ENCODE data around the gene CCDC47. TPM values are rescaled to one million over a fixed set of nuclear protein-coding genes. Genes with fewer than 3 reads are reported as not detected.

The CCDC47 gene
- total and polyA plus RNA-seq, 12 donors = 32.0 to 153 (median 88.6) TPM

GRCh38 chr17:63768433-63768832 lies 5.0 kb downstream of the CCDC47 start:
- Histone ChIP-seq H3K9me3 (no peaks in the 10 kb centered on the region), H3K4me1 (peaks cover 0 to 51% (median 40%) of the 10 kb centered on the region in 9 donors), H3K27ac (peak overlapping the region in 2 of 10 donors; percentile 28 to 35), H3K36me3 (peaks cover 0 to 56% (median 5%) of the 10 kb centered on the region in 9 donors), H3K27me3 (no peaks in the 10 kb centered on the region), H3K4me3 (no peak overlapping the region)
- TF ChIP-seq, protein P1, sequence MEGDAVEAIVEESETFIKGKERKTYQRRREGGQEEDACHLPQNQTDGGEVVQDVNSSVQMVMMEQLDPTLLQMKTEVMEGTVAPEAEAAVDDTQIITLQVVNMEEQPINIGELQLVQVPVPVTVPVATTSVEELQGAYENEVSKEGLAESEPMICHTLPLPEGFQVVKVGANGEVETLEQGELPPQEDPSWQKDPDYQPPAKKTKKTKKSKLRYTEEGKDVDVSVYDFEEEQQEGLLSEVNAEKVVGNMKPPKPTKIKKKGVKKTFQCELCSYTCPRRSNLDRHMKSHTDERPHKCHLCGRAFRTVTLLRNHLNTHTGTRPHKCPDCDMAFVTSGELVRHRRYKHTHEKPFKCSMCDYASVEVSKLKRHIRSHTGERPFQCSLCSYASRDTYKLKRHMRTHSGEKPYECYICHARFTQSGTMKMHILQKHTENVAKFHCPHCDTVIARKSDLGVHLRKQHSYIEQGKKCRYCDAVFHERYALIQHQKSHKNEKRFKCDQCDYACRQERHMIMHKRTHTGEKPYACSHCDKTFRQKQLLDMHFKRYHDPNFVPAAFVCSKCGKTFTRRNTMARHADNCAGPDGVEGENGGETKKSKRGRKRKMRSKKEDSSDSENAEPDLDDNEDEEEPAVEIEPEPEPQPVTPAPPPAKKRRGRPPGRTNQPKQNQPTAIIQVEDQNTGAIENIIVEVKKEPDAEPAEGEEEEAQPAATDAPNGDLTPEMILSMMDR (IDR thresholded peaks at IDR 0.05) = no peak
- DNase-seq = no peak
- WGBS, 2 donors = 80 to 84% methylated on average over 7 of the region's 7 CpGs
- intact Hi-C loops (cut with DNase I) = no loop called here
- ATAC-seq = no peak

- no peak for ATAC-seq
- Histone ChIP-seq H3K27me3 (no peaks in the 10 kb centered on the region), H3K9me3 (no peaks in the 10 kb centered on the region), H3K36me3 (peaks cover 0 to 73% (median 17%) of the 10 kb centered on the region in 9 donors), H3K4me3 (no peak overlapping the region), H3K4me1 (peaks cover 0 to 41% (median 33%) of the 10 kb centered on the region in 9 donors), H3K27ac (no peak overlapping the region)
- TF ChIP-seq, protein P1 (IDR thresholded peaks at IDR 0.05) = no peak
- intact Hi-C loops (cut with DNase I) = no loop called here
- no peak for DNase-seq
Observed at GRCh38 chr17:63766754-63767153, 6.6 kb downstream of the CCDC47 start.

DNA sequence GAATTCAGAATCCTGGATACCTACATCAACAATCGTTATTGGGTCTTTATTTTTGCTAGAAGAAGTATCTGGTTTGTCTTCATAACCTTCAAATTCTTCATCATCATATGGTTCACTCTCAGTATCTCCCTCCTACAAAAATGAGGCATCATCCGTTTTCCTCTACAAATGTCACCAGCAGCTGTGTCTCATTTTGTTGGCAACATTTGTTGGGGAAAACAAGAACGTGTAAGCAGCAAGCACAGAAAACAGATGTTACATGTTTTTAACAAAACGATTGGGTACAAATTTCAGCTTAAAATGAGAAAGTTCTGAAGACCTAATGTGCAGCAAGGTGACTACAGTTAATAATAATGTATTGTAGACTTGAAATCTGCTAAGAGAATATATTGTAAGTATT lies 8.7 kb downstream of the CCDC47 start:
- no peaks in the 10 kb centered on the region for H3K27me3 ChIP-seq
- no peak for ATAC-seq
- 73 to 78% methylated on average over 4 of the region's 4 CpGs for WGBS, 2 donors
- H3K27ac ChIP-seq = no peak overlapping the region
- H3K36me3 ChIP-seq = peaks cover 0 to 82% (median 30%) of the 10 kb centered on the region in 9 donors
- DNase-seq = no peak
- intact Hi-C loops (cut with DNase I) = no loop called here
- no peak overlapping the region for H3K4me3 ChIP-seq
- H3K4me1 ChIP-seq = peaks cover 0 to 30% (median 13%) of the 10 kb centered on the region in 9 donors
- H3K9me3 ChIP-seq = no peaks in the 10 kb centered on the region
- TF ChIP-seq, protein P1 (IDR thresholded peaks at IDR 0.05) = no peak

GRCh38 chr17:63762161-63763078 lies 11.0 kb downstream of the CCDC47 start:
- TF ChIP-seq, protein P1 (IDR thresholded peaks at IDR 0.05) = no peak
- H3K9me3 ChIP-seq = no peaks in the 10 kb centered on the region
- no peak overlapping the region for H3K4me3 ChIP-seq
- DNase-seq (no peak), ATAC-seq (no peak)
- peaks cover 0 to 33% (median 3%) of the 10 kb centered on the region in 9 donors for H3K4me1 ChIP-seq
- peaks cover 0 to 89% (median 39%) of the 10 kb centered on the region in 9 donors for H3K36me3 ChIP-seq
- intact Hi-C loops (cut with DNase I) = no loop called here
- peak overlapping the region in 1 of 10 donors; percentile 59 for H3K27ac ChIP-seq
- WGBS, 2 donors = 80 to 85% methylated on average over 5 of the region's 5 CpGs
- H3K27me3 ChIP-seq = no peaks in the 10 kb centered on the region
